ENCODE measurements around the gene SLC30A2.

SLC30A2 gene

GRCh38 chr1:26016258-26016952 lies 29.5 kb downstream of the SLC30A2 start:
- Histone ChIP-seq H3K4me1 (ENCODE audit: control insufficient read depth in 1 of 2, insufficient read depth in 2 of 2, low read length in 2 of 2) (peaks cover 0 to 6% of the 10 kb centered on the region in 2 donors), H3K9ac (ENCODE audit: low read depth in 1 of 2, low read length in 2 of 2) (no peak overlapping the region), H3K36me3 (ENCODE audit: control insufficient read depth in 1 of 2, insufficient read depth in 2 of 2, low read length in 2 of 2) (no peaks in the 10 kb centered on the region), H3K9me3 (ENCODE audit: control insufficient read depth in 1 of 2, low read length in 2 of 2) (no peaks in the 10 kb centered on the region), H3K27ac (ENCODE audit: low read depth, low read length) (no peak overlapping the region), H3K4me3 (ENCODE audit: low read depth in 1 of 2, low read length in 2 of 2) (no peak overlapping the region), H3K27me3 (ENCODE audit: control insufficient read depth in 1 of 2, insufficient read depth in 2 of 2, low read length in 2 of 2) (no peaks in the 10 kb centered on the region)

- Histone ChIP-seq H3K36me3 (ENCODE audit: control insufficient read depth in 1 of 2, insufficient read depth in 2 of 2, low read length in 2 of 2) (no peaks in the 10 kb centered on the region), H3K9me3 (ENCODE audit: control insufficient read depth in 1 of 2, low read length in 2 of 2) (no peaks in the 10 kb centered on the region), H3K4me1 (ENCODE audit: control insufficient read depth in 1 of 2, insufficient read depth in 2 of 2, low read length in 2 of 2) (peaks cover 0 to 6% of the 10 kb centered on the region in 2 donors), H3K27me3 (ENCODE audit: control insufficient read depth in 1 of 2, insufficient read depth in 2 of 2, low read length in 2 of 2) (no peaks in the 10 kb centered on the region), H3K27ac (ENCODE audit: low read depth, low read length) (no peak overlapping the region), H3K4me3 (ENCODE audit: low read depth in 1 of 2, low read length in 2 of 2) (no peak overlapping the region), H3K9ac (ENCODE audit: low read depth in 1 of 2, low read length in 2 of 2) (no peak overlapping the region)
Observed at GRCh38 chr1:26015358-26015757, 30.6 kb downstream of the SLC30A2 start.

- H3K4me3 ChIP-seq (ENCODE audit: low read depth in 1 of 2, low read length in 2 of 2): no peak overlapping the region
- no peaks in the 10 kb centered on the region for H3K27me3 ChIP-seq (ENCODE audit: control insufficient read depth in 1 of 2, insufficient read depth in 2 of 2, low read length in 2 of 2)
- no peak overlapping the region for H3K27ac ChIP-seq (ENCODE audit: low read depth, low read length)
- no peak overlapping the region for H3K9ac ChIP-seq (ENCODE audit: low read depth in 1 of 2, low read length in 2 of 2)
- no peaks in the 10 kb centered on the region for H3K9me3 ChIP-seq (ENCODE audit: control insufficient read depth in 1 of 2, low read length in 2 of 2)
- no peaks in the 10 kb centered on the region for H3K36me3 ChIP-seq (ENCODE audit: control insufficient read depth in 1 of 2, insufficient read depth in 2 of 2, low read length in 2 of 2)
- H3K4me1 ChIP-seq (ENCODE audit: control insufficient read depth in 1 of 2, insufficient read depth in 2 of 2, low read length in 2 of 2): peaks cover 0 to 6% of the 10 kb centered on the region in 2 donors
Observed at GRCh38 chr1:26014179-26014578, 31.7 kb downstream of the SLC30A2 start.

GRCh38 chr1:26012864-26013263 lies 33.1 kb downstream of the SLC30A2 start:
- Histone ChIP-seq H3K27me3 (ENCODE audit: control insufficient read depth in 1 of 2, insufficient read depth in 2 of 2, low read length in 2 of 2) (no peaks in the 10 kb centered on the region), H3K4me1 (ENCODE audit: control insufficient read depth in 1 of 2, insufficient read depth in 2 of 2, low read length in 2 of 2) (peaks cover 0 to 6% of the 10 kb centered on the region in 2 donors), H3K36me3 (ENCODE audit: control insufficient read depth in 1 of 2, insufficient read depth in 2 of 2, low read length in 2 of 2) (no peaks in the 10 kb centered on the region), H3K27ac (ENCODE audit: low read depth, low read length) (no peak overlapping the region), H3K9me3 (ENCODE audit: control insufficient read depth in 1 of 2, low read length in 2 of 2) (no peaks in the 10 kb centered on the region), H3K4me3 (ENCODE audit: low read depth in 1 of 2, low read length in 2 of 2) (no peak overlapping the region), H3K9ac (ENCODE audit: low read depth in 1 of 2, low read length in 2 of 2) (no peak overlapping the region)

- Histone ChIP-seq H3K27me3 (ENCODE audit: control insufficient read depth in 1 of 2, insufficient read depth in 2 of 2, low read length in 2 of 2) (no peaks in the 10 kb centered on the region), H3K27ac (ENCODE audit: low read depth, low read length) (no peak overlapping the region), H3K36me3 (ENCODE audit: control insufficient read depth in 1 of 2, insufficient read depth in 2 of 2, low read length in 2 of 2) (no peaks in the 10 kb centered on the region), H3K4me3 (ENCODE audit: low read depth in 1 of 2, low read length in 2 of 2) (no peak overlapping the region), H3K9me3 (ENCODE audit: control insufficient read depth in 1 of 2, low read length in 2 of 2) (no peaks in the 10 kb centered on the region), H3K9ac (ENCODE audit: low read depth in 1 of 2, low read length in 2 of 2) (no peak overlapping the region), H3K4me1 (ENCODE audit: control insufficient read depth in 1 of 2, insufficient read depth in 2 of 2, low read length in 2 of 2) (no peaks in the 10 kb centered on the region)
Observed at GRCh38 chr1:26010825-26011224, 35.1 kb downstream of the SLC30A2 start.

- no peaks in the 10 kb centered on the region for H3K4me1 ChIP-seq (ENCODE audit: control insufficient read depth in 1 of 2, insufficient read depth in 2 of 2, low read length in 2 of 2)
- no peak overlapping the region for H3K4me3 ChIP-seq (ENCODE audit: low read depth in 1 of 2, low read length in 2 of 2)
- H3K9me3 ChIP-seq (ENCODE audit: control insufficient read depth in 1 of 2, low read length in 2 of 2): no peaks in the 10 kb centered on the region
- H3K9ac ChIP-seq (ENCODE audit: low read depth in 1 of 2, low read length in 2 of 2): no peak overlapping the region
- no peak overlapping the region for H3K27ac ChIP-seq (ENCODE audit: low read depth, low read length)
- no peaks in the 10 kb centered on the region for H3K36me3 ChIP-seq (ENCODE audit: control insufficient read depth in 1 of 2, insufficient read depth in 2 of 2, low read length in 2 of 2)
- no peaks in the 10 kb centered on the region for H3K27me3 ChIP-seq (ENCODE audit: control insufficient read depth in 1 of 2, insufficient read depth in 2 of 2, low read length in 2 of 2)
Observed at GRCh38 chr1:26009796-26010447, 36.0 kb downstream of the SLC30A2 start.

GRCh38 chr1:26006710-26007109 lies 39.2 kb downstream of the SLC30A2 start:
- no peaks in the 10 kb centered on the region for H3K27me3 ChIP-seq (ENCODE audit: control insufficient read depth in 1 of 2, insufficient read depth in 2 of 2, low read length in 2 of 2)
- H3K9ac ChIP-seq (ENCODE audit: low read depth in 1 of 2, low read length in 2 of 2): no peak overlapping the region
- H3K4me1 ChIP-seq (ENCODE audit: control insufficient read depth in 1 of 2, insufficient read depth in 2 of 2, low read length in 2 of 2): no peaks in the 10 kb centered on the region
- H3K9me3 ChIP-seq (ENCODE audit: control insufficient read depth in 1 of 2, low read length in 2 of 2): no peaks in the 10 kb centered on the region
- no peak overlapping the region for H3K4me3 ChIP-seq (ENCODE audit: low read depth in 1 of 2, low read length in 2 of 2)
- H3K36me3 ChIP-seq (ENCODE audit: control insufficient read depth in 1 of 2, insufficient read depth in 2 of 2, low read length in 2 of 2): no peaks in the 10 kb centered on the region
- H3K27ac ChIP-seq (ENCODE audit: low read depth, low read length): no peak overlapping the region

GRCh38 chr1:26005434-26006105 lies 40.3 kb downstream of the SLC30A2 start:
- Histone ChIP-seq H3K4me1 (ENCODE audit: control insufficient read depth in 1 of 2, insufficient read depth in 2 of 2, low read length in 2 of 2) (no peaks in the 10 kb centered on the region), H3K27ac (ENCODE audit: low read depth, low read length) (no peak overlapping the region), H3K27me3 (ENCODE audit: control insufficient read depth in 1 of 2, insufficient read depth in 2 of 2, low read length in 2 of 2) (no peaks in the 10 kb centered on the region), H3K36me3 (ENCODE audit: control insufficient read depth in 1 of 2, insufficient read depth in 2 of 2, low read length in 2 of 2) (no peaks in the 10 kb centered on the region), H3K4me3 (ENCODE audit: low read depth in 1 of 2, low read length in 2 of 2) (no peak overlapping the region), H3K9ac (ENCODE audit: low read depth in 1 of 2, low read length in 2 of 2) (no peak overlapping the region), H3K9me3 (ENCODE audit: control insufficient read depth in 1 of 2, low read length in 2 of 2) (no peaks in the 10 kb centered on the region)

- Histone ChIP-seq H3K4me1 (ENCODE audit: control insufficient read depth in 1 of 2, insufficient read depth in 2 of 2, low read length in 2 of 2) (no peaks in the 10 kb centered on the region), H3K27me3 (ENCODE audit: control insufficient read depth in 1 of 2, insufficient read depth in 2 of 2, low read length in 2 of 2) (no peaks in the 10 kb centered on the region), H3K9me3 (ENCODE audit: control insufficient read depth in 1 of 2, low read length in 2 of 2) (no peaks in the 10 kb centered on the region), H3K4me3 (ENCODE audit: low read depth in 1 of 2, low read length in 2 of 2) (no peak overlapping the region), H3K9ac (ENCODE audit: low read depth in 1 of 2, low read length in 2 of 2) (no peak overlapping the region), H3K36me3 (ENCODE audit: control insufficient read depth in 1 of 2, insufficient read depth in 2 of 2, low read length in 2 of 2) (no peaks in the 10 kb centered on the region), H3K27ac (ENCODE audit: low read depth, low read length) (no peak overlapping the region)
Observed at GRCh38 chr1:26003756-26004155, 42.2 kb downstream of the SLC30A2 start.

GRCh38 chr1:26003262-26003661 lies 42.7 kb downstream of the SLC30A2 start:
- no peak overlapping the region for H3K27ac ChIP-seq (ENCODE audit: low read depth, low read length)
- H3K9me3 ChIP-seq (ENCODE audit: control insufficient read depth in 1 of 2, low read length in 2 of 2): no peaks in the 10 kb centered on the region
- peaks cover 4 to 5% of the 10 kb centered on the region in 2 donors for H3K4me1 ChIP-seq (ENCODE audit: control insufficient read depth in 1 of 2, insufficient read depth in 2 of 2, low read length in 2 of 2)

More at GRCh38 chr1:26003262-26003661, 42.7 kb downstream of the SLC30A2 start:
- Histone ChIP-seq H3K9ac (ENCODE audit: low read depth in 1 of 2, low read length in 2 of 2) (no peak overlapping the region), H3K27me3 (ENCODE audit: control insufficient read depth in 1 of 2, insufficient read depth in 2 of 2, low read length in 2 of 2) (no peaks in the 10 kb centered on the region), H3K36me3 (ENCODE audit: control insufficient read depth in 1 of 2, insufficient read depth in 2 of 2, low read length in 2 of 2) (no peaks in the 10 kb centered on the region), H3K4me3 (ENCODE audit: low read depth in 1 of 2, low read length in 2 of 2) (no peak overlapping the region)

All from duodenal mucosa (tissue), 2 donors.